Retina (tissue), 1 donor: ENCODE measurements around the gene SNIP1.
A peak's percentile ranks its signal among the peaks of the same experiment; 100 is the strongest.
"Not testable (repeated sequence)": the region's sequence is repeated elsewhere in the genome, so short reads cannot be mapped to it uniquely, and the experiment has no call there.

Source experiments
- DNase-seq: peaks from one replicate; pipeline ENCODE4 v3.0.0-alpha.2; 2016

The SNIP1 gene

GRCh38 chr1:37558411-37558810 is 4.3 kb upstream of the SNIP1 start:
- no peak for DNase-seq

GRCh38 chr1:37557402-37557801 is 3.3 kb upstream of the SNIP1 start:
- no peak for DNase-seq

DNA sequence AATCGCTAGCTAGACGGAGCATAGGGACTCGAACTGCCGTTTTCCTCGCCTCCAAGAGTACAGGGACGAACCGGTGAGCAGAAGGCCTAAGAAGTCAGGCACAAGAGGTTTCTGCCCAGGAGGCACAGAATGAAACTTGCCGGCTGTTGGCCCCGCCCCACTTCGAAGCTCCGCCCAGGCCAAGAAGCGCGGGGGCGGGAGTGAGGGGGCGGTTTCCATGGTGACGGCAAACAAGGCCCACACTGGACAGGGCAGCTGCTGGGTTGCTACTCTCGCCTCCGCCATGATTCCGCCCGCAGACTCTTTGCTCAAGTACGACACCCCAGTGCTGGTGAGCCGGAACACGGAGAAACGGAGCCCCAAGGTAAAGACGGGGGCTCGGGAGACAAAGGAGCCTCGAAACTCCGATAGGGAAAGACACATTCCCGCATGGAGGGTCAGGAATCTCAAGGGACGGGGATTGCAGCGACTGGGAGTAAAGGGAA is 2.7 kb upstream of the SNIP1 start, which contains the start of gene DNALI1:
Gene DNALI1, plus strand, starts transcription at position 229 of the 485 bp plus-strand sequence. Its CDS starts 55 bp downstream, at position 284.
- DNase-seq, result peak; percentile 94

- DNase-seq, result no peak
These were observed 531 bp downstream of the SNIP1 start for GRCh38 chr1:37553598-37553926.

GRCh38 chr1:37549341-37549740 is 4.8 kb downstream of the SNIP1 start:
- DNase-seq, result no peak

DNA sequence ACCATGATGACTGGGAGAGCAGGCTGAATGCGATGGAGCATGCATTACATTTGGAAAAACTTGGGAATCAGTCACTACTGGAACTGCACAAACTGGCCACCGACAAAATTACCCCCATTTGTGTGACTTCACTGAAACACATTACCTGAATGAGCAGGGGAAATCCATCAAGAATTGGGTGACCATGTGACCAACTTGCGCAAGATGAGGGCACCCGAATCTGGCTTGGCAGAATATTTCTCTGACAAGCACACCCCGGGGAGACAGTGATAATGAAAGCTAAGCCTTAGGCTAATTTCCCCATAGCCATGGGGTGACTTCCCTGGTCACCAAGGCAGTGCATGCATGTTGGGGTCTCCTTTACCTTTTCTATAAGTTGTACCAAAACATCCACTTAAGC is 9.1 kb downstream of the SNIP1 start:
- no peak for DNase-seq

GRCh38 chr1:37544530-37544929 is 9.6 kb downstream of the SNIP1 start:
- no peak for DNase-seq

DNA sequence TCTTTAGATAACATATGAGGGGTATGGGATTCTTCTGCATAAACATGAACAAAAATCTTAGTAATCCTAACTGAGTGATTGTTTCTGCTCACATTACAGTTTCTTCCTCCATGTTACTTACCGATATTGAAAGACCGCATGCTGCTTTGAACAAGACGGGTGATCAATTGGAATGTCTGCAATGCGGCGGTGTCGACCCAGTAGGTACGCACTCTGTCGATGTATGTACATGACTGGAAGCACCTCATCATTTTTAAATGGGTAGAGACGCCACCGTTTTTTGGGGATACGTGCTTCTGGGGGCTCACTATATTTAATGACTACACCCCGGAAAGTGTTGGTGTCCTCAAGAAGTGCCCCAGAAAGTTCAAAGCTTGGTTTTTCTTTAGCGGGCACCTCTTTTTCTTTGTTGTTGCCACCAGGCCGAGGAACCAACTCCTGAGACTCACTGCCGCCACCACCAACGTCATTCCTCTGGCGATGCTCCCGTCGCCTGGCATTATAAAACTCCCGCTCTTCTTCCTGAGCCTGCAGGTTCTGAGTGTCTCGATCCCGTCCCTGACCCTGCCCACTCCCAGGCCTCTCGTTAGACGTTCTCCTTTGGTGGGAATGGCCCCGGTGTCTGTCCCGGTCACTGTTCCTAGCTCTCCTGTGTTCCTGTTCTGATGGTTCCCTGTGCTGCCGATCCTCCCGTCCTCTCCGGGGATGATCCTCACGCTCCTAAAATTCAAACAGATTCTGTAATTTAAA is 13.9 kb downstream of the SNIP1 start:
- no peak for DNase-seq

DNA sequence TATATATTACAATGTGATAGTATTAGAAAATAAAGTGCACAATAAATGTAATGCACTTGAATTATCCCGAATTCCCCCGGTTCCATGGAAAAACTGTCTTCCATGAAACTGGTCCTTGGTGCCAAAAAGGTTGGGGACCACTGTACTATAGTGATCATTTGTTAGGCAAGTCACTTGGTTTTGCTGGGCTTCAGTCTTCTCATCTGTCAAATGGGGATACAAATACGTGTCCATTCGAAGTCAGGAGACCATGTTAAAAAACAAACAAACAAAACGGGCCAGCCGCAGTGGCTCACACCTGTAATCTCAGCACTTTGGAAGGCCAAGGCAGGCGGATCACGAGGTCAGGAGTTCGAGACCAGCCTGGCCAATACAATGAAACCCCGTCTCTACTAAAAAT is 14.9 kb downstream of the SNIP1 start:
- not testable (repeated sequence) for DNase-seq

DNA sequence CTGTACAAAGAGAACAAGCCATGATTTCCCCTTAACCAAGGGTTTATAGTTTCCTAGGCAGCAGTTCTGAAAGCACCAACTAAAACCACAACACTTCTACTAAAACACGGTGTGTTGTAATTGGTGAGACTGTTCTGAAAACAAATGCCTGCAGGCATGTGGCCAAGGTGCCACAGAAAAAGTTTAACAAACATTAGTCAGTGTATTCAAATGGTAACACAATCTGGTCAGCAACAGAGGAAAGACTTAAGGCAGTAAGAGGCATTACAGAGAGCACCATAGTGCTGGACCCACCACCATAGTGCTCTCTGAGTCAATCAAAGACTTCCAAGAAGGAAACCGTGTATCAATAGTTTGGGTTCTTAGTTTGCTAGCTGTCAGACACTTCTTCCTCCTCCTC is 16.7 kb downstream of the SNIP1 start:
- DNase-seq, result no peak

DNA sequence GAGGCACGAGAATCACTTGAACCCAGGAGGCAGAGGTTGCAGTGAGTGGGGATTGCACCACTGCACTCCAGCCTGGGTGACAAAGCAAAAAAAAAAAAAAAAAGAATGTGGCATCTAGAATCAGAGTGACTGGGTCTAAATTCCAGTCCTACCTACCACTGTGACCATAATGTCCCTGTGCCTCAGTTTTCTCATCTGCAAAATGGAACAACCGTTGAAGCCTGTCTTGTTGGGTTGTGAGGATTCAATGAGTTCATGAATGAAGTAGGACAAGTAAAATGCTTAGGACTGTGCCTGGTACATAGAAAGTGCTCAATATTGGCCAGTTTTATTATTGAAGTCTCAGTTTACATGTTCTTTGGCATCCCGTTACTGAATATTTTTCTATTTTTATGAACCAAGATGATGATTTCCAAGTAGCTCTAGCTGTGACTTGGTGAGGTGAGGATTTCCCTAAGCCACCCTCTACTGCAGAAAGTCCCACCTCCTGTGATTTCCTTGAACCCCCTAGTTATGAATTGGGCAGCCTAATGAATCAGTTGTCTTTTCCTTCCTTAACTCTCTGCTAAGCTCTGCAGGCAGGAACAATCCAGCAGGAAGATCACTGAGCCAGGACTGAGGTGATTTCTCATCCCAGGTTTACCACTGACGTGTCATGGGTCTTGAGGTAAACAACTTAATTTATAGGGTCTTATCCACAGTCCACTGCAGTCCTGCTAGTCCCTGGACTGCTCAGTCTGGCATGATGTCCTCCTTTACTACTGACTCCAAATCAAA is 20.6 kb downstream of the SNIP1 start:
- DNase-seq, result no peak

GRCh38 chr1:37532418-37533156 is 21.5 kb downstream of the SNIP1 start:
- not testable (repeated sequence) for DNase-seq

DNA sequence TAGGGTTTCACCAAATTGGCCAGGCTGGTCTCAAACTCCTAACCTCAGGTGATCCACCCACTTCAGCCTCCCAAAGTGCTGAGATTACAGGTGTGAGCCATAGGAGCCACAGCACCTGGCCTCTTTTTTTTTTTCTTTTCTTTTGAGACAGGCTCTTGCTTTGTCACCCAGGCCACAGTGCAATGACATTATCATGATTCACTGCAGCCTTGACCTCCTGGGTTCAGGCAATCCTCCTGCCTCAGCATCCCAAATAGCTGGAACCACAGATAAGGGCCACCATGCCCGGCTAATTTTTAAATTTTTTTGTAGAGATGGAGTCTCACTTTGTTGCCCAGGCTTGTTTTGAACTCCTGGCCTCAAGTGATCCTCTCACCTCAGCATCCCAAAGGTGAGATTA is 24.2 kb downstream of the SNIP1 start:
- DNase-seq, result not testable (repeated sequence)

DNA sequence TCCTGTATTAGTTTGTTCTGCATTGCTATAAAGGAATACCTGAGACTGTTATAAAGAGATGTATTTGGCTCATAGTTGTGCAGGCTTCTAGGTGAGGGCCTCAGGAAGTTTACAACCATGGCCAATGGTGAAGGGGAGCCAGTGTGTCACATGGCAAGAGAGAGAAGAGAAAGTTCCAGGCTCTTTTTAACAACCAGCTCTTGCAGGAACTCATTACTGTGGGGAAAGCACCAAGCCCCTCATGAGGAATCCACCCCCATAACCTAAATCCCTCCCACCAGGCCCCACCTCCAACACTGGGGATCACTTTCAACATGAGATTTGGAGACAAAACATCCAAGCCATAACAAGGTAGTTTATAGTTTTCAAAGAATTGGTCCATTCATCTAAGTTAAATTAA is 34.5 kb downstream of the SNIP1 start:
- DNase-seq, result no peak

DNA sequence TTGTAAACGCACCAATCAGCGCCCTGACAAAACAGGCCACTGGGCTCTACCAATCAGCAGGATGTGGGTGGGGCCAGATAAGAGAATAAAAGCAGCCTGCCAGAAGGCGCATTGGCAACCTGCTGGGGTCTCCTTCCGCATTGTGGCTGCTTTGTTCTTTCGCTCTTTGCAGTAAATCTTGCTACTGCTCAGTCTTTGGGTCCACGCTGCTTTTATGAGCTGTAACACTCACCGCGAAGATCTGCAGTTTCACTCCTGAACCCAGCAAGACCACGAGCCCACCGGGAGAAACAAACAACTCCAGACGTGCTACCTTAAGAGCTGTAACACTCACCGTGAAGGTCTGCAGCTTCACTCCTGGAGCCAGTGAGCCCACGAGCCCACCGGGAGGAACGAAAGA is 35.2 kb downstream of the SNIP1 start:
- DNase-seq, result not testable (repeated sequence)

GRCh38 chr1:37518241-37518640 is 35.9 kb downstream of the SNIP1 start:
- DNase-seq, result not testable (repeated sequence)

DNA sequence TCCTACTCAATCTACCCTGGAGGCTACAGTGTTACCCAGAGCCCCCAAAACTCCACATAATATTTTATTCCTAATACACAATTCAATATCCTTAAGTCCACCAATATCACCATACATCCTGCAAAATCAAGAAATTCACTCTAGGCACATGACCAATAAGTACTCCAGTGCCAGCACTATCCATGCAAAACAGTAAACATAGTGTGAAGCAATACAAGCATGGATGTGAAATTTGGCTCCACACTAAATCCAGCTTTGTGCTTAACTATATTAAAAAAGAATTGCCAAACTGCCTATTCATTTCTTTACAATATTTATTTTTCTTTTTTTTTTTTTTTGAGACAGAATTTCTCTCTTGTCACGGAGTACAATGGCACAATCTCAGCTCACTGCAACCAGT is 36.5 kb downstream of the SNIP1 start:
- no peak for DNase-seq

DNA sequence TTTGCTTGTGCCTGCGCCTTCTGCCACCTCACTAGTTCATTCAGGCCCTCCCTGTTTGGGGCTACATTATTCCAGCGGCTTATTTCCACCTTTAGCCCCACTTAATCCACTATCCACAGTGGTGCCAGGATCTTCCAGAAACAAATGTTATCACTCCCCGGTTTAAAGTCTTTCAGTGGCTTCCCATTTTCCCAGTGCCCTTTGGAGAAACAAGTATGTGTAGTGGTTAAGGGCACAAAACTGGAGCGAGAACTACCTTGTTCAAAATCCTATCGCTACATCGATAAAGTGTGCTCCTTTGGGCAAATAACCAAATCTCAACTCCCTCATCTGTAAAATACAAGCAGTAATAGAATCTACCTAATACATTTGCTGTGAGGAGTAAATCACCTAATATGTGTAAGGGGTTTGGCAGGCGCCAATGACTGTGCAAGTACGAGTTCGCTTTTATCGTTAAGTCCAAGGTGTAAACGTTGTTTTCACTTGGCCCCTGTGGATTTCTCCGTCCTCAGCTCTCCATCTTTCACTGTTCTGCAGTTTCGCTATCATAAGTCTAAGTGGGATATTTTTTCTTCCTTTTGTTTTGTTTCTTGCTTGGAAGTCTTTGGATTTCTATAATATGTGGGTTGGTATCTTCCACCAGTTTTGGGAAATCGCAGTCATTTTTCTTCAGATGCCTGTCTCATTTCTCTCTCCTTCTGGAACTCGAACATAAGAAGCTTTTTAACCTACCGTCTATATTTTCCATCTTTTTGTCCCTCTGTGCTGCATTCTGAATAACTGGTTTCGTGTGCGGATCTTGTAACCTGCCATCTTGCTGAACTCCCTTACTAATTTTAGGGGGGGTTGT is 38.7 kb downstream of the SNIP1 start:
- no peak for DNase-seq

GRCh38 chr1:37514350-37515184 is 39.5 kb downstream of the SNIP1 start, which contains the start of gene MEAF6:
Gene MEAF6, minus strand, starts transcription at chr1:37514766. Its CDS starts 20 bp downstream, at chr1:37514746.
- peak; percentile 94 for DNase-seq

DNA sequence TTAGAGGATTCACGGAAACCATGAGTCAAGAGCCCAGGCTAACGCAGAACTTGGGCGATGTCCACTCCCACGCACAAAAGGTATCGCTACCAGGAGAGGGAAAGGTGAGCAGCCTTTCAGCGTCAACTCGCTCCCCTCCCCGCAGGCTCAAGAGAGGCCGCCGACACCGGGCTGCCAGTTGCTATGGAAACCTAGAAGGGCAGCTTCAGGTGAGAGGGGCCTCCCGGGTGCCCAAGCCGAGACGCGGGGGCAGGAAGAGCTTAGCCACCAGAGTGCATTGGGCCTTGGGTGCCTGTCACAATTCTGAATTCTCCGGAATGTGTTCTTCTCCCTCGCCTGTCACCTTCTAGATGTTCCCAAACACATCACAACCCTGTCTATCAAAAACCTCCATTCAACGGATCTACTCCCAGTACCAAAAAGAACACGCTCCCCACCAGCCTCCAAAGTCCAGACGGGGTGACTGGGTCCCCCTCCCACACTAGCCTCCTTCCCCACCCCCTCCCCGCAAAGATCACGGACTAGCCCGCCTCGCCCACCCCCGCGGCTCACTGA is 40.2 kb downstream of the SNIP1 start:
- DNase-seq, result peak; percentile 60

GRCh38 chr1:37509181-37509580 is 44.9 kb downstream of the SNIP1 start:
- no peak for DNase-seq
